Measurements from ENCODE around the gene PLOD1.

The PLOD1 gene

DNA sequence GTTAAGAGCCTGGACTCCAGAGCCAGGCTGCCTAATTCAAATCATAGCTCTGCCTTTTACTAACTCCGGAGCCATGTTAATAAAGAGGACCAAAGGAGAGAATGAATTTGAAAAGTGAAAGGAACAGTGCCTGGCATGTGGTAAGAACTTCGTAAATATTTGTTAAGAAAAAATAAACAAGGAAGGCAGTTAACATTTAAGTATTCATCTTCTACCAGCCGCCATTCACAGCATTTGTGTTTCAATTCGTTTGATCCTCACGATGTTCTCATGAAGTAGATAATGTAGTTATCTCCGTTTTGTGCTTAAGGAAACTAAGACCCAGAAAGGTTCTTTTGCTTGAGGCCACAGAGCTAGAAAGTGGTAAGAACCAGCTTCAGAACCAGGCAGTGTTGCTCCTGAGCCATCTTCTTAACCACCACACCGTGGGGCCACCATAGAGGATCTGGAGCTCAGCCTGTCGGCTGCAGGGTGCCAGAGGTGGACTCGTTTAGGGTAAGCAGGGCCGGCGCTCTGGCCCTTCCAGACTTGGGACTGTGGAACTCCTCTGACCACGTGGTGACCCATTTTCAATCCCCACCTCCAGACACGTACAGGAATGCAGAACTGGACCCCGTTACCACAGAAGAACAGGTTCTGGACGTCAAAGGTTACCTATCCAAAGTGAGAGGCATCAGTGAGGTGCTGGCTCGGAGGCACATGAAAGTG, 57.6 kb downstream of the PLOD1 start:
- no peak for FAIRE-seq
- TF ChIP-seq, protein P1, sequence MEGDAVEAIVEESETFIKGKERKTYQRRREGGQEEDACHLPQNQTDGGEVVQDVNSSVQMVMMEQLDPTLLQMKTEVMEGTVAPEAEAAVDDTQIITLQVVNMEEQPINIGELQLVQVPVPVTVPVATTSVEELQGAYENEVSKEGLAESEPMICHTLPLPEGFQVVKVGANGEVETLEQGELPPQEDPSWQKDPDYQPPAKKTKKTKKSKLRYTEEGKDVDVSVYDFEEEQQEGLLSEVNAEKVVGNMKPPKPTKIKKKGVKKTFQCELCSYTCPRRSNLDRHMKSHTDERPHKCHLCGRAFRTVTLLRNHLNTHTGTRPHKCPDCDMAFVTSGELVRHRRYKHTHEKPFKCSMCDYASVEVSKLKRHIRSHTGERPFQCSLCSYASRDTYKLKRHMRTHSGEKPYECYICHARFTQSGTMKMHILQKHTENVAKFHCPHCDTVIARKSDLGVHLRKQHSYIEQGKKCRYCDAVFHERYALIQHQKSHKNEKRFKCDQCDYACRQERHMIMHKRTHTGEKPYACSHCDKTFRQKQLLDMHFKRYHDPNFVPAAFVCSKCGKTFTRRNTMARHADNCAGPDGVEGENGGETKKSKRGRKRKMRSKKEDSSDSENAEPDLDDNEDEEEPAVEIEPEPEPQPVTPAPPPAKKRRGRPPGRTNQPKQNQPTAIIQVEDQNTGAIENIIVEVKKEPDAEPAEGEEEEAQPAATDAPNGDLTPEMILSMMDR (IDR thresholded peaks at IDR 0.05; ENCODE audit: insufficient read depth, missing control alignments): no peak
- DNase-seq (ENCODE audit: insufficient read length, low spot score): no peak

DNA sequence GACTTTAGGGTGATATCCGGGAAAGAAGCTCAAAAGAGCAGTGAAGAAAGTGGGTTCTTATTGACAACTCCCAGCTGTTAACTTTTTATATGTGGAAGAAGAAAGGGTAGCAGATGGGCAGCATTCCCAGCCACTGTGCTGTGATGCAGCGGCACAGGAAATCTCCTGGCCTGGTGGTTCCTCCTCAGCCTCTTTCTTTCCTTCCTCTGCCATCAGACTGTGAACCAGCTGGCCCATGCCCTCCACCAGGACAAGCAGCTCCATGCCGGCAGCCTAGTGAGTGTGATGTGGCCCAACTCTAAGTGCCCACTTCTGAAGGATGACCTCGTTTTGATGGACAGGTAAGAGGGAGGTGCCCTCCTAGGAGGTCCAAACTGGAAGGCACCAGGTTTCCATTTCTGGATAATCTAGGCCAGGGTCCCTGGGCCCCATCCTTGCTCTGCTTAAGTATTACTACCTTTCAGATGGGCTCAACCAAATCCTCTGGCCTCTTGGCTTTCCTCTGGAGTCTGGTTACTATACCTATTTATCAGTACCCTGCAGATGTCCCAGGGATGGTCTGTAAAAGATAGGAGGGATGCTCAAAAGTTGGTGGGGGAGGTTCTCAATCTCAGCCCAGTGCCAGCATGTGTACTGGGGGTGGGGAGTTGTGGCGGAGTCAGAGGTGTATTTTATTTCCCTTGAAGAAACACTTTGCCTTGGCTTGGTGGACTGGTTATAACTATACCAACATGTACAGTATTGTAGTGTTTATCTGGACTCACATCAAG, 62.7 kb downstream of the PLOD1 start:
- DNase-seq (ENCODE audit: insufficient read length, low spot score) (no peak), FAIRE-seq (no peak)
- TF ChIP-seq, protein P1 (IDR thresholded peaks at IDR 0.05; ENCODE audit: insufficient read depth, missing control alignments): no peak

DNA sequence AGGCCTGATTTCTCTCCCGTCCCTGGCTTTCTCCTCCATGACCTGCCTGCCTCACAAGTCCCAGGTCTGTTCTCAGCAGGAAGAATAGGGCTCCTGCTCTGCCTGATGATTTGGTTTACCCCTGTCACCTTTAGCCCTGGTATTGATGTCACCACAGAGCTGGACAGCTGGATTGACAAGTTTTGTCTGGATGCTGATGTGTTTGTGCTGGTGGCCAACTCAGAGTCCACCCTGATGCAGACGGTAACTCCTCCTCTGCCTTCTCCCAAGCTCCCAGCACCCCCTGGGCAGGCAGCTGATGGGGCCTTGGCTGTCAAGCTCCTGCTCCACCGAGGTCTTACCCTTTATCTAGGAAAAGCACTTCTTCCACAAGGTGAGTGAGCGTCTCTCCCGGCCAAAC, 64.1 kb downstream of the PLOD1 start:
- FAIRE-seq: no peak
- TF ChIP-seq, protein P1 (IDR thresholded peaks at IDR 0.05; ENCODE audit: insufficient read depth, missing control alignments): no peak
- DNase-seq (ENCODE audit: insufficient read length, low spot score): no peak

DNA sequence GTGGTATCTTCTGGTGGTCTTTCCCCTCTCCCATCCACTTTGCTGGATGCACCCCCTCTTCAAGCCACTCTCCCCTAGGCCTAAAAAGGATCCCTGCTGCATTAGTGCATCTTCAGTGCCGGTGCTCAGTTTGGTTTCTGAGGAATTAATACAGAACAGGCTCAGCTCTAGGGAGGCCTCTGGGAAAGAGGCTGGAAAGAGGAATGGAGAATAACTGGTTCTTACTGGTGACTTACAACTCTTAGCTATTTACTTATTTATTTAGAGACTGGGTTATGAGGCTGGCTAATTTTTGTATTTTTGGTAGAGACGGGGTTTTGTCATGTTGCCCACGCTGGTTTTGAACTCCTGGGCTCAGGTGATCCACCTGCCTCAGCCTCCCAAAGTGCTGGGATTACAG, 64.7 kb downstream of the PLOD1 start:
- TF ChIP-seq, protein P1 (IDR thresholded peaks at IDR 0.05; ENCODE audit: insufficient read depth, missing control alignments): no peak
- no peak for DNase-seq (ENCODE audit: insufficient read length, low spot score)
- no peak for FAIRE-seq

DNA sequence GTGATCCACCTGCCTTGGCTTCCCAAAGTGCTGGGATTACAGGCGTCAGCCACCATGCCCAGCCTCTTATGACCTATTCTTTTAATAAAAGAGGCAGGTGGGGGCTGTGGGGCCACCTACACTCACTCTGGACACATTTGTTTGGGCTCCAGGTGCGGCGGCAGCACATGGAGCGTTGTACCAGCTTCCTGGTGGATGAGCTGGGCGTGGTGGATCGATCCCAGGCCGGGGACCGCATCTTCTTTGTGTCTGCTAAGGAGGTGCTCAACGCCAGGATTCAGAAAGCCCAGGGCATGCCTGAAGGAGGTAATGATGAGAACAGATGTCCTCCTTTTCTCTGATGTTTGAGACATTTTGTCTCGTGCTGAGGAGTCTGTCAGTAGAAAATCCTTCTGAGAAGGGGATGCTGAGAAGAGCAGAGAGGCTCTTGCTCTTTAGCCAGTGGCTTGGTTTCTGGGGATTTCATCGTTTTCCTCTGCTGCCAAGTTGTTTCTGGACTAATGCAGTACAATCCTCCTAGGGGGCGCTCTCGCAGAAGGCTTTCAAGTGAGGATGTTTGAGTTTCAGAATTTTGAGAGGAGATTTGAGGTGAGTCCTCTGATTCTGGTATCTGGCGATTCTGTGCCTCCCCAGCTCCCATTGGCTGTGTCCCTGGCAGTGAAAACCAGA, 66.9 kb downstream of the PLOD1 start:
- FAIRE-seq (no peak), DNase-seq (ENCODE audit: insufficient read length, low spot score) (no peak)
- TF ChIP-seq, protein P1 (IDR thresholded peaks at IDR 0.05; ENCODE audit: insufficient read depth, missing control alignments): peak; percentile 52

DNA sequence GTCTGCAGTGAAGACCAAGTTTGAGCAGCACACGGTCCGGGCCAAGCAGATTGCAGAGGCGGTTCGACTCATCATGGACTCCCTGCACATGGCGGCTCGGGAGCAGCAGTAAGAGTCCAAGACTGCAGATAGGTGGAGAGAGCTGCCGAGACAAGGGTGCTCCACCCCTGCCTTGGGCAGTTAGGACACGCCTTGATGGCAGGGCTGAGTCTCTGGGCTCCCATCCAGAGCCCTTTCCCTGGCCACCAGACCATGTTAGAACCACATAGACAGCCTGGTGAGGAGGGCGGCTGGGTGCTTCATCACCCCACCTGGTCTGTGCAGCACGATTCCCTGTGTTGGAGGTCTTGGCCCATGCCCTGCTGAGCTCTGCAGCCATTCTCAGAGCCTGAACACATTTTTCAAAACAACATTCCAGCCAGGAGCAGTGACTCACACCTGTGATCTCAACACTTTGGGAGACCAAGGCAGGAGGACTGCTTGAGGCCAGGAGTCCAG, 67.5 kb downstream of the PLOD1 start:
- TF ChIP-seq, protein P1 (IDR thresholded peaks at IDR 0.05; ENCODE audit: insufficient read depth, missing control alignments): no peak
- FAIRE-seq (no peak), DNase-seq (ENCODE audit: insufficient read length, low spot score) (no peak)
